WTC11 (cell line): Measurements from ENCODE around the gene BCAS3. TPM values are rescaled to one million over a fixed set of nuclear protein-coding genes. Genes with fewer than 3 reads are reported as not detected.

Experiments used
- ATAC-seq: fragments of 200-7000 bp; cut with Tn5 transposase; 2 replicates; pipeline ENCODE4 v1.10.0; 2021; ENCODE audit warnings: mild to moderate bottlenecking, moderate library complexity
- CTCF ChIA-PET: fragments of 300-600 bp; sonication (Branson Sonifier 250); formaldehyde crosslinking; loops from one replicate; lab custom pipeline; 2021; ENCODE audit warnings: antibody characterized with exemption; lab: Charles Lee
- POLR2A ChIA-PET: fragments of 350-600 bp; sonication (Branson Sonifier 250); formaldehyde crosslinking; loops from one replicate; lab custom pipeline; 2021; ENCODE audit warnings: antibody characterized with exemption; lab: Charles Lee
- DNase-seq: peaks from one replicate; pipeline ENCODE4 v3.0.0; 2021; ENCODE audit warnings: low spot score
- H3K27ac Mint-ChIP-seq: 2 replicates; pipeline ENCODE4 v1.8.0; 2021; ENCODE audit warnings: mixed read lengths
- H3K27me3 Mint-ChIP-seq: 2 replicates; pipeline ENCODE4 v1.8.0; 2021; ENCODE audit warnings: low read depth, mild to moderate bottlenecking, moderate library complexity, mixed read lengths
- H3K36me3 Mint-ChIP-seq: 2 replicates; pipeline ENCODE4 v1.8.0; 2021; ENCODE audit warnings: mixed read lengths
- H3K4me1 Mint-ChIP-seq: 2 replicates; pipeline ENCODE4 v1.8.0; 2022; ENCODE audit warnings: mixed read lengths
- H3K4me3 Mint-ChIP-seq: 2 replicates; pipeline ENCODE4 v1.8.0; 2021; ENCODE audit warnings: mild to moderate bottlenecking, moderate library complexity, mixed read lengths
- H3K9me3 Mint-ChIP-seq: 2 replicates; pipeline ENCODE4 v1.8.0; 2021; ENCODE audit warnings: mixed read lengths
- CREB1 ChIP-seq: sonication (generic); formaldehyde crosslinking; IDR thresholded peaks from 2 replicates; pipeline ENCODE4 v1.8.0; 2023; ENCODE audit warnings: mild to moderate bottlenecking, missing genetic modification reagents
- CREM ChIP-seq: sonication (generic); formaldehyde crosslinking; IDR thresholded peaks from 2 replicates; pipeline ENCODE4 v1.8.1; 2022; ENCODE audit warnings: mild to moderate bottlenecking, missing genetic modification reagents, moderate library complexity
- EMX1 ChIP-seq: fragments of 250-450 bp; sonication (Bioruptor Pico); IDR thresholded peaks from 2 replicates; pipeline ENCODE4 v1.8.0; 2021; ENCODE audit warnings: mild to moderate bottlenecking
- FOXJ3 ChIP-seq: sonication (generic); formaldehyde crosslinking; IDR thresholded peaks from 2 replicates; pipeline ENCODE4 v1.9.0; 2021; ENCODE audit warnings: missing genetic modification reagents, mild to moderate bottlenecking, borderline replicate concordance
- FOXK1 ChIP-seq: sonication (generic); formaldehyde crosslinking; IDR thresholded peaks from 2 replicates; pipeline ENCODE4 v1.8.0; 2022; ENCODE audit warnings: mild to moderate bottlenecking, moderate library complexity, missing genetic modification reagents
- FOXP1 ChIP-seq: sonication (generic); formaldehyde crosslinking; IDR thresholded peaks from 2 replicates; pipeline ENCODE4 v1.8.0; 2022; ENCODE audit warnings: missing genetic modification reagents, mild to moderate bottlenecking, moderate library complexity, borderline replicate concordance
- JAZF1 ChIP-seq: fragments of 250-450 bp; sonication (Bioruptor Pico); IDR thresholded peaks from 2 replicates; pipeline ENCODE4 v1.9.0; 2021; ENCODE audit warnings: moderate library complexity, mild to moderate bottlenecking, inconsistent platforms
- MYBL2 ChIP-seq: sonication (generic); formaldehyde crosslinking; IDR thresholded peaks from 2 replicates; pipeline ENCODE4 v1.8.1; 2023; ENCODE audit warnings: mild to moderate bottlenecking, moderate library complexity, missing genetic modification reagents
- NFATC4 ChIP-seq: fragments of 250-450 bp; sonication (Bioruptor Pico); IDR thresholded peaks from 2 replicates; pipeline ENCODE4 v1.9.0; 2021; ENCODE audit warnings: mild to moderate bottlenecking
- NFE2L1 ChIP-seq: sonication (generic); formaldehyde crosslinking; IDR thresholded peaks from 2 replicates; pipeline ENCODE4 v1.8.1; 2023; ENCODE audit warnings: missing genetic modification reagents
- NFYB ChIP-seq: sonication (generic); formaldehyde crosslinking; conservative IDR thresholded peaks from 2 replicates; pipeline ENCODE4 v1.8.0; 2022; ENCODE audit warnings: low read depth, missing genetic modification reagents
- NR1H2 ChIP-seq: sonication (generic); formaldehyde crosslinking; IDR thresholded peaks from 2 replicates; pipeline ENCODE4 v1.9.0; 2021; ENCODE audit warnings: mild to moderate bottlenecking, moderate library complexity, missing genetic modification reagents
- SMAD3 ChIP-seq: sonication (generic); formaldehyde crosslinking; IDR thresholded peaks from 2 replicates; pipeline ENCODE4 v1.8.0; 2022; ENCODE audit warnings: missing genetic modification reagents, mild to moderate bottlenecking, borderline replicate concordance
- TP53 ChIP-seq: sonication (generic); formaldehyde crosslinking; IDR thresholded peaks from 2 replicates; pipeline ENCODE4 v1.8.1; 2023; ENCODE audit warnings: mild to moderate bottlenecking, missing genetic modification reagents
- ZNF121 ChIP-seq: sonication (generic); formaldehyde crosslinking; IDR thresholded peaks from 2 replicates; pipeline ENCODE4 v1.8.0; 2023; ENCODE audit warnings: missing genetic modification reagents
- ZNF219 ChIP-seq: sonication (generic); formaldehyde crosslinking; IDR thresholded peaks from 2 replicates; pipeline ENCODE4 v1.8.0; 2023; ENCODE audit warnings: missing genetic modification reagents, mild to moderate bottlenecking, borderline replicate concordance
- ZNF317 ChIP-seq: sonication (generic); formaldehyde crosslinking; IDR thresholded peaks from 2 replicates; pipeline ENCODE4 v1.8.1; 2023; ENCODE audit warnings: low read depth, mild to moderate bottlenecking, moderate library complexity, missing genetic modification reagents, borderline replicate concordance
- ZNF396 ChIP-seq: fragments of 250-450 bp; sonication (Bioruptor Pico); IDR thresholded peaks from 2 replicates; pipeline ENCODE4 v1.8.0; 2021; ENCODE audit warnings: mild to moderate bottlenecking, moderate library complexity, borderline replicate concordance
- ZNF423 ChIP-seq: fragments of 250-450 bp; sonication (Bioruptor Pico); IDR thresholded peaks from 2 replicates; pipeline ENCODE4 v2.1.2; 2022; ENCODE audit warnings: mild to moderate bottlenecking, moderate library complexity
- ZNF425 ChIP-seq: fragments of 250-450 bp; sonication (Bioruptor Pico); conservative IDR thresholded peaks from 2 replicates; pipeline ENCODE4 v1.9.0; 2021; ENCODE audit warnings: mild to moderate bottlenecking
- total RNA-seq: library from RNA; stranded (reverse); gene quantifications from 3 replicates; pipeline ENCODE4 v1.2.3, GENCODE V29; 2021
- TF ChIP-seq, protein P1 (sequence below): sonication (generic); formaldehyde crosslinking; conservative IDR thresholded peaks from 2 replicates; pipeline ENCODE4 v1.8.1; 2023; ENCODE audit warnings: mild to moderate bottlenecking, low read depth, missing genetic modification reagents, moderate library complexity
- TF ChIP-seq, protein P2 (sequence below): sonication (generic); formaldehyde crosslinking; IDR thresholded peaks from 2 replicates; pipeline ENCODE4 v1.8.1; 2022; ENCODE audit warnings: mild to moderate bottlenecking, moderate library complexity, missing genetic modification reagents
- TF ChIP-seq, protein P3 (sequence below): sonication (generic); formaldehyde crosslinking; IDR thresholded peaks from 2 replicates; pipeline ENCODE4 v1.8.0; 2023; ENCODE audit warnings: mild to moderate bottlenecking, missing genetic modification reagents

Gene BCAS3
- total RNA-seq, 1 experiment from 2014 or later = 15.5 TPM

- Mint-ChIP-seq H3K27ac (no peak overlapping the region), H3K9me3 (no peaks in the 10 kb centered on the region), H3K4me1 (no peaks in the 10 kb centered on the region), H3K27me3 (no peaks in the 10 kb centered on the region), H3K36me3 (no peaks in the 10 kb centered on the region), H3K4me3 (no peak overlapping the region)
- ChIA-PET POLR2A (no interaction called here), CTCF (no interaction called here)
- DNase-seq = no peak
- no peak for TF ChIP-seq CREB1 (CRISPR knock-in tag)
- TF ChIP-seq ZNF425 (CRISPR knock-in tag) = no peak
- TF ChIP-seq EMX1 (CRISPR knock-in tag) = no peak
- TF ChIP-seq ZNF396 = no peak
- ATAC-seq = no peak
Observed at GRCh38 chr17:61139219-61139618, 461.6 kb downstream of the BCAS3 start.

GRCh38 chr17:61140081-61140786 lies 462.6 kb downstream of the BCAS3 start:
- H3K36me3 Mint-ChIP-seq = no peaks in the 10 kb centered on the region
- no peaks in the 10 kb centered on the region for H3K27me3 Mint-ChIP-seq
- H3K4me3 Mint-ChIP-seq = no peak overlapping the region
- no peak overlapping the region for H3K27ac Mint-ChIP-seq
- no peak for TF ChIP-seq FOXP1 (CRISPR knock-in tag)
- no peak for TF ChIP-seq FOXK1 (CRISPR knock-in tag)
- no peaks in the 10 kb centered on the region for H3K9me3 Mint-ChIP-seq
- ATAC-seq (no peak), DNase-seq (no peak)
- H3K4me1 Mint-ChIP-seq = peaks cover 3% of the 10 kb centered on the region
- POLR2A ChIA-PET = no interaction called here
- CTCF ChIA-PET = interaction anchor here (0.6 kb wide), 1 partner anchor 209 kb away, joined by 3 read pairs; no protein-coding TSS in a partner anchor

DNA sequence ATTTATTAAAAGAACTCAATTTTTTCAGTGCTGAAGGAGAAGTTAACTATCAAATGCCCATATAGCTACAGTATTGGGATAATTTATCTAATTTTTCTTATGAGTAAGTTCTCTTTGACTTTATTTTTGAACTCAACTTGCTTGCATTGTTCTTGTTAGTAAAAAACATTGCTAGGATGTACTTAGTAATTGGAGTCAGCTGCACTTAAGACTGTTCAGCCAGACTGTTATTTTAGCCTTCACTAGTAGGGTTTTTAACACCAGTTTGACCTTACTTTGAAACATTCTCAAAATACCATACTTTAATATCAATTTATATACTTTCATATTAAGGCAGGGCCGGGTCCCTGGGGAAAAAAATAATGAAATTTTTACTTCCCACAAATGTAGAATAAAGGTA lies 465.4 kb downstream of the BCAS3 start:
- H3K27ac Mint-ChIP-seq = no peak overlapping the region
- POLR2A ChIA-PET = no interaction called here

GRCh38 chr17:61144137-61144536 lies 466.5 kb downstream of the BCAS3 start:
- no peaks in the 10 kb centered on the region for H3K36me3 Mint-ChIP-seq
- H3K4me3 Mint-ChIP-seq = no peak overlapping the region
- DNase-seq = no peak
- ChIA-PET CTCF (no interaction called here), POLR2A (no interaction called here)
- H3K9me3 Mint-ChIP-seq = no peaks in the 10 kb centered on the region
- H3K4me1 Mint-ChIP-seq = peaks cover 10% of the 10 kb centered on the region
- H3K27me3 Mint-ChIP-seq = no peaks in the 10 kb centered on the region
- no peak overlapping the region for H3K27ac Mint-ChIP-seq
- ATAC-seq = no peak
- TF ChIP-seq ZNF423 (CRISPR knock-in tag) (no peak), ZNF121 (no peak), JAZF1 (CRISPR knock-in tag) (no peak), TP53 (CRISPR knock-in tag) (no peak), NFE2L1 (CRISPR knock-in tag) (no peak), NR1H2 (CRISPR knock-in tag) (no peak), NFATC4 (CRISPR knock-in tag) (no peak), MYBL2 (no peak), SMAD3 (CRISPR knock-in tag) (no peak), NFYB (CRISPR knock-in tag) (no peak), ZNF317 (CRISPR knock-in tag) (no peak)
- TF ChIP-seq, protein P1, sequence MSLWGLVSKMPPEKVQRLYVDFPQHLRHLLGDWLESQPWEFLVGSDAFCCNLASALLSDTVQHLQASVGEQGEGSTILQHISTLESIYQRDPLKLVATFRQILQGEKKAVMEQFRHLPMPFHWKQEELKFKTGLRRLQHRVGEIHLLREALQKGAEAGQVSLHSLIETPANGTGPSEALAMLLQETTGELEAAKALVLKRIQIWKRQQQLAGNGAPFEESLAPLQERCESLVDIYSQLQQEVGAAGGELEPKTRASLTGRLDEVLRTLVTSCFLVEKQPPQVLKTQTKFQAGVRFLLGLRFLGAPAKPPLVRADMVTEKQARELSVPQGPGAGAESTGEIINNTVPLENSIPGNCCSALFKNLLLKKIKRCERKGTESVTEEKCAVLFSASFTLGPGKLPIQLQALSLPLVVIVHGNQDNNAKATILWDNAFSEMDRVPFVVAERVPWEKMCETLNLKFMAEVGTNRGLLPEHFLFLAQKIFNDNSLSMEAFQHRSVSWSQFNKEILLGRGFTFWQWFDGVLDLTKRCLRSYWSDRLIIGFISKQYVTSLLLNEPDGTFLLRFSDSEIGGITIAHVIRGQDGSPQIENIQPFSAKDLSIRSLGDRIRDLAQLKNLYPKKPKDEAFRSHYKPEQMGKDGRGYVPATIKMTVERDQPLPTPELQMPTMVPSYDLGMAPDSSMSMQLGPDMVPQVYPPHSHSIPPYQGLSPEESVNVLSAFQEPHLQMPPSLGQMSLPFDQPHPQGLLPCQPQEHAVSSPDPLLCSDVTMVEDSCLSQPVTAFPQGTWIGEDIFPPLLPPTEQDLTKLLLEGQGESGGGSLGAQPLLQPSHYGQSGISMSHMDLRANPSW (CRISPR knock-in tag) = no peak
- TF ChIP-seq, protein P2, sequence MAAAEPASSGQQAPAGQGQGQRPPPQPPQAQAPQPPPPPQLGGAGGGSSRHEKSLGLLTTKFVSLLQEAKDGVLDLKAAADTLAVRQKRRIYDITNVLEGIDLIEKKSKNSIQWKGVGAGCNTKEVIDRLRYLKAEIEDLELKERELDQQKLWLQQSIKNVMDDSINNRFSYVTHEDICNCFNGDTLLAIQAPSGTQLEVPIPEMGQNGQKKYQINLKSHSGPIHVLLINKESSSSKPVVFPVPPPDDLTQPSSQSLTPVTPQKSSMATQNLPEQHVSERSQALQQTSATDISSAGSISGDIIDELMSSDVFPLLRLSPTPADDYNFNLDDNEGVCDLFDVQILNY (CRISPR knock-in tag) = no peak
- TF ChIP-seq, protein P3, sequence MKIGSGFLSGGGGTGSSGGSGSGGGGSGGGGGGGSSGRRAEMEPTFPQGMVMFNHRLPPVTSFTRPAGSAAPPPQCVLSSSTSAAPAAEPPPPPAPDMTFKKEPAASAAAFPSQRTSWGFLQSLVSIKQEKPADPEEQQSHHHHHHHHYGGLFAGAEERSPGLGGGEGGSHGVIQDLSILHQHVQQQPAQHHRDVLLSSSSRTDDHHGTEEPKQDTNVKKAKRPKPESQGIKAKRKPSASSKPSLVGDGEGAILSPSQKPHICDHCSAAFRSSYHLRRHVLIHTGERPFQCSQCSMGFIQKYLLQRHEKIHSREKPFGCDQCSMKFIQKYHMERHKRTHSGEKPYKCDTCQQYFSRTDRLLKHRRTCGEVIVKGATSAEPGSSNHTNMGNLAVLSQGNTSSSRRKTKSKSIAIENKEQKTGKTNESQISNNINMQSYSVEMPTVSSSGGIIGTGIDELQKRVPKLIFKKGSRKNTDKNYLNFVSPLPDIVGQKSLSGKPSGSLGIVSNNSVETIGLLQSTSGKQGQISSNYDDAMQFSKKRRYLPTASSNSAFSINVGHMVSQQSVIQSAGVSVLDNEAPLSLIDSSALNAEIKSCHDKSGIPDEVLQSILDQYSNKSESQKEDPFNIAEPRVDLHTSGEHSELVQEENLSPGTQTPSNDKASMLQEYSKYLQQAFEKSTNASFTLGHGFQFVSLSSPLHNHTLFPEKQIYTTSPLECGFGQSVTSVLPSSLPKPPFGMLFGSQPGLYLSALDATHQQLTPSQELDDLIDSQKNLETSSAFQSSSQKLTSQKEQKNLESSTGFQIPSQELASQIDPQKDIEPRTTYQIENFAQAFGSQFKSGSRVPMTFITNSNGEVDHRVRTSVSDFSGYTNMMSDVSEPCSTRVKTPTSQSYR (CRISPR knock-in tag) = no peak

More for the DNA sequence above, 465.4 kb downstream of the BCAS3 start:
- H3K36me3 Mint-ChIP-seq = no peaks in the 10 kb centered on the region
- H3K9me3 Mint-ChIP-seq = no peaks in the 10 kb centered on the region
- DNase-seq (no peak), ATAC-seq (no peak)
- CTCF ChIA-PET = interaction anchor here (0.6 kb wide), 1 partner anchor 1392 kb away, joined by 4 read pairs; no protein-coding TSS in a partner anchor
- no peaks in the 10 kb centered on the region for H3K27me3 Mint-ChIP-seq
- TF ChIP-seq ZNF219 (CRISPR knock-in tag) (no peak), CREM (CRISPR knock-in tag) (no peak), ZNF423 (CRISPR knock-in tag) (no peak), FOXJ3 (CRISPR knock-in tag) (no peak)
- H3K4me3 Mint-ChIP-seq = no peak overlapping the region
- H3K4me1 Mint-ChIP-seq = peaks cover 10% of the 10 kb centered on the region
